Measurements from ENCODE around the gene PLAAT4.
"Not testable (repeated sequence)": the region's sequence is repeated elsewhere in the genome, so short reads cannot be mapped to it uniquely, and the experiment has no call there.

Gene PLAAT4

GRCh38 chr11:63573881-63574855 lies 37.6 kb downstream of the PLAAT4 start:
- DNase-seq: no peak

GRCh38 chr11:63574856-63575602 lies 38.4 kb downstream of the PLAAT4 start:
- no peak for DNase-seq

DNA sequence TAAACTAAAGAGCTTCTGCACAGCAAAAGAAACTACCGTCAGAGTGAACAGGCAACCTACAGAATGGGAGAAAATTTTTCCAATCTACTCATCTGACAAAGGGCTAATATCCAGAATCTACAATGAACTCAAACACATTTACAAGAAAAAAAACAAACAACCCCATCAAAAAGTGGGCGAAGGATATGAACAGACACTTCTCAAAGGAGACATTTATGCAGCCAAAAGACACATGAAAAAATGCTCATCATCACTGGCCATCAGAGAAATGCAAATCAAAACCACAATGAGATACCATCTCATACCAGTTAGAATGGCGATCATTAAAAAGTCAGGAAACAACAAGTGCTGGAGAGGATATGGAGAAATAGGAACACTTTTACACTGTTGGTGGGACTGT lies 42.3 kb downstream of the PLAAT4 start:
- not testable (repeated sequence) for DNase-seq

- DNase-seq: not testable (repeated sequence)
These were observed 44.6 kb downstream of the PLAAT4 start for GRCh38 chr11:63581224-63581623.

- DNase-seq: no peak
These were observed 46.7 kb downstream of the PLAAT4 start for GRCh38 chr11:63583357-63583677.

DNA sequence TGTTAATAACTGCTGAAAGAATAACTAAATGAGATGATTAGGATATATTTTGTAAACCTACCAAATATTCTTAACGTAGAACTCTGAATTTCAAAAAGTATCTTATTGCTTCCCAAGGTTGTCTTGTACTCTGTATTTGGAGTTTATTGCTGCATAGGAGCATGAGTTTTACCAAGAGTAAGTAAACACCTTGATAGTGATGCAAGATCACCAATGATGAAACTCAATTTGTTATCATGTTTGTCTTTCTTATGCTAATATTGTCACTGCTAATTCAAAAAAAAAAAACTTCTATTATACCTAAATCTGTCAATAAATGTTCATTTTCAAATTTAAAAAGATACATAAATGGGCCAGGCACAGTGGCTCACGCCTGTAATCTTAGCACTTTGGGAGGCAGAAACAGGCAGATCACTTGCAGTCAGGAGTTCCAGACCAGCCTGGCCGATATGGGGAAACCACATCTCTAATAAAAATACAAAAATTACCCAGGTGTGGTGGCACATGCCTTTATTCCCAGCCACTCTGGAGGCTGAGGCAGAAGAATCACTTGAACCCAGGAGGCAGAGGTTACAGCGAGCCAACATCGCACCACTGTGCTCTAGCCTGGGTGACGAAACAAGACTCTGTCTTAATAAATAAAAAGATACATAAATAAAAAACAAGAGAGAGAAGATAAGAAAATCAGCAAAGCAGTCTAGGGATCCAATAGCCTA lies 50.0 kb downstream of the PLAAT4 start:
- peak; percentile 4 for DNase-seq

DNA sequence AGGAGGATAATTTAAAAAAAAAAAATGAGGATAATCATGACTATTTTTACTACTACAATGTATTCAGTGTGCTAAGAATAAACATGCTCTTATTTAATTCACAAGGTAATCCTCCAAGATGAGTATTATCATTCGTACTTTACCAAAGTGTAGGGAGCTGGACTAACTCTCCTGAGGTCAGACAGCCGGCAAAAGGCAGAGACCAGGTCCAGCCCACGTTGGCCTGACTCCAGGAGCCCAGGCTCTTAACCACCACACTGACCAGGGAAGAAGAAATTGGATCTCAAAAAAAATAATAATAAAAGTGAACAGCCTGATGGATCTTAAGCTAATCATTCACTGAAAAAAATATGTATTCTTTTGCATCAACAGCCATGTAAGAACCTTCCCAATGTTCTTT lies 52.4 kb downstream of the PLAAT4 start:
- DNase-seq: no peak

DNA sequence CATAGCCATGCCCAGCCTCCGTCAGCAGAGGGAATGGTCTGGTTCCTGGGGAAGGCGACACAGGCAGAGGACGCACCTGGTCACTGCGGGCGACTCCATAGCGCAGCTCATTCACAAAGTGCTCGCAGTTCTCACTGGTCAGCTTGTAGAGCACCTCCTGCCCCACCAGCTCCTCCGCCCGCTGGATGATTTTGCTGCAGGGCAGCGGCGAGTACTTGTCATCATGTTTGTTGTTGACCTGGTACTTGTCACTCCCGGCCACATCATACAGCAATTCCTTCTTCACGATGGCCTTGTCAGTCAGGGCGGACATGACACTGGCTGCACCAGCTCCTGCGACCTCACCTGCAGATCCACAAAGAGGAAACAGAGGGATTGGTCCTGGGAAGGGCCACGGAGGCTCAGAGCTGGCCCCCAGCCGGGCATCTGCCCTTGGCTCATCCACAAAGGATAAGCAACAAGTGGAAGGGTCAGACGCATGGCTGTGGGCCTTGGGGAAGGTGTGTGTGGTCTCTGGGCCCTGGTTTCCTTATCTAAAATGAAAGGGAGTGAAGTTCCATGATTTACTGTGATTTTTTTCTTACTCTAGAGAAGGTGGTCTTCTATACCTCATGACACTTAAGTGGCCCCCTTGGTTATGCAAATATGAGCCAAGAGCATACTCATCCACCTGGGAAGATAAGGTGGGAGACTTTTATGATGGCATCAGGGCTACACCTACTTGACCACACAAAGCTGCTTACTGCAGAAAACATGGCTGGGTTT lies 53.6 kb downstream of the PLAAT4 start:
- peak; percentile 39 for DNase-seq

DNA sequence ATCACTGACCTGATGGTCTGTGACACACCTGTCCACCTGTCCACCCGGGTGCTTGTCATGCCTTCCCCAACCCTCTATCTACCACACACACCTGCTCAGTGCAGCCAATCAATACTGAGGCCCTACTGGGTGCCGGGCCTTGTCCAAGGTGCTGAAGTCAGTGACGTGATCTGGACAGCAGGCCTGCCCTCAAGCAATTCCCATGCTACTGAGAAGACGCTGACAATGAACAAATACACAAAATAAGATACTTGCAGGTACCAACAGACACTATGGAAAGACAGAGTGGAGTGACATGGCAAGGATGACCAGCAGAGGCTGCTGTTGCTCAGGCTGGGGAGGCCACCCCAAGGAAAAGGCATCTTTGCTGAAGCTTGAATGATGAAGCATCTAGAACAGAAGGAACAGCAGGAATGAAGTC lies 56.4 kb downstream of the PLAAT4 start:
- peak; percentile 42 for DNase-seq

- peak; percentile 20 for DNase-seq
These were observed 58.7 kb downstream of the PLAAT4 start for GRCh38 chr11:63595296-63595695.

All from activated CD8-positive, alpha-beta memory T cell treated with anti-CD3 and anti-CD28 coated beads, Interleukin-2, amount 50 U/mL, for 48 hours (primary cell).